Calu3 (cell line): ENCODE data around the gene RCAN3. TPM values are rescaled to one million over a fixed set of nuclear protein-coding genes. Genes with fewer than 3 reads are reported as not detected.

ENCODE experiments used
- BruUV-seq: library from RNA; stranded (reverse); fragments of 400-500 nt; replicated peaks from 2 replicates; lab custom pipeline; 2021; lab: Mats Ljungman, UMichigan
- CTCF ChIA-PET: fragments of 300-600 bp; sonication (Branson Sonifier 250); formaldehyde crosslinking; loops from one replicate; lab custom pipeline; 2022; ENCODE audit warnings: antibody characterized with exemption; lab: Charles Lee
- DNase-seq: peaks from one replicate; pipeline ENCODE4 v3.0.0; 2022
- H3K27ac Mint-ChIP-seq: one replicate; pipeline ENCODE4 v1.8.0; 2022; ENCODE audit warnings: mixed read lengths; ENCODE audit not compliant: unreplicated experiment
- H3K27me3 Mint-ChIP-seq: one replicate; pipeline ENCODE4 v1.8.0; 2022; ENCODE audit warnings: mixed read lengths; ENCODE audit not compliant: unreplicated experiment
- H3K36me3 Mint-ChIP-seq: one replicate; pipeline ENCODE4 v1.8.0; 2022; ENCODE audit warnings: mild to moderate bottlenecking, moderate library complexity, mixed read lengths; ENCODE audit not compliant: insufficient read depth, unreplicated experiment
- H3K4me1 Mint-ChIP-seq: one replicate; pipeline ENCODE4 v1.8.0; 2022; ENCODE audit warnings: mild to moderate bottlenecking, low read depth, mixed read lengths; ENCODE audit not compliant: unreplicated experiment
- H3K4me3 Mint-ChIP-seq: one replicate; pipeline ENCODE4 v1.8.0; 2022; ENCODE audit warnings: mild to moderate bottlenecking, low read depth, moderate library complexity, mixed read lengths; ENCODE audit not compliant: unreplicated experiment
- H3K9me3 Mint-ChIP-seq: one replicate; pipeline ENCODE4 v1.8.0; 2022; ENCODE audit warnings: low read depth, mixed read lengths; ENCODE audit not compliant: unreplicated experiment
- CTCF ChIP-seq: fragments of 200-600 bp; IDR thresholded peaks from one replicate; pipeline ENCODE4 v1.8.0; 2022; ENCODE audit warnings: antibody characterized with exemption; ENCODE audit not compliant: unreplicated experiment
- intact Hi-C: fragments of 100-400 bp; cut with micrococcal nuclease; formaldehyde crosslinking; loops from one replicate; pipeline ENCODE4 v1.10.0; 2022; ENCODE audit not compliant: unreplicated experiment
- total RNA-seq: library from RNA; stranded (reverse); gene quantifications from 2 replicates; pipeline ENCODE4 v1.2.3, GENCODE V29; 2022

RCAN3 gene
- total RNA-seq, 1 experiment from 2014 or later: 15.3 TPM

GRCh38 chr1:24556414-24556795, 53.8 kb downstream of the RCAN3 start:
- TF ChIP-seq CTCF: no peak
- peak overlapping the region; percentile 96 for H3K4me3 Mint-ChIP-seq
- H3K36me3 Mint-ChIP-seq: peaks cover 53% of the 10 kb centered on the region
- CTCF ChIA-PET: no interaction called here
- intact Hi-C loops: loop anchor here (5.0 kb wide), 1 partner anchor 81 kb away; no protein-coding TSS in a partner anchor
- H3K27me3 Mint-ChIP-seq: no peaks in the 10 kb centered on the region
- H3K27ac Mint-ChIP-seq: no peak overlapping the region
- TSS peak; percentile 23 for BruUV-seq
- no peak for DNase-seq
- H3K9me3 Mint-ChIP-seq: no peaks in the 10 kb centered on the region
- H3K4me1 Mint-ChIP-seq: peaks cover 39% of the 10 kb centered on the region

GRCh38 chr1:24557220-24557619, 54.6 kb downstream of the RCAN3 start:
- TF ChIP-seq CTCF: no peak
- Mint-ChIP-seq H3K4me1 (peaks cover 38% of the 10 kb centered on the region), H3K27ac (peak overlapping the region; percentile 90), H3K36me3 (peaks cover 61% of the 10 kb centered on the region), H3K4me3 (peak overlapping the region; percentile 96), H3K9me3 (no peaks in the 10 kb centered on the region), H3K27me3 (no peaks in the 10 kb centered on the region)
- CTCF ChIA-PET: interaction anchor here (0.5 to 1.2 kb wide), 3 partner anchors 30 to 1205 kb away, joined by 3 to 10 read pairs (median 3); partner anchors contain the start of gene NIPAL3
- intact Hi-C loops: loop anchor here (5.0 kb wide), 1 partner anchor 80 kb away; no protein-coding TSS in a partner anchor
- DNase-seq: no peak
- BruUV-seq: no TSS peak

GRCh38 chr1:24557711-24558131, 55.1 kb downstream of the RCAN3 start:
- no peaks in the 10 kb centered on the region for H3K9me3 Mint-ChIP-seq
- no TSS peak for BruUV-seq
- H3K4me1 Mint-ChIP-seq: peaks cover 40% of the 10 kb centered on the region
- CTCF ChIA-PET: interaction anchor here (0.8 to 1.2 kb wide), 5 partner anchors 10 to 142 kb away, joined by 3 to 10 read pairs (median 3); partner anchors contain the start of gene NIPAL3
- intact Hi-C loops: loop anchor here (5.0 kb wide), 1 partner anchor 80 kb away; no protein-coding TSS in a partner anchor
- H3K36me3 Mint-ChIP-seq: peaks cover 66% of the 10 kb centered on the region
- H3K4me3 Mint-ChIP-seq: peak overlapping the region; percentile 96
- peak overlapping the region; percentile 90 for H3K27ac Mint-ChIP-seq
- no peak for DNase-seq
- no peaks in the 10 kb centered on the region for H3K27me3 Mint-ChIP-seq
- TF ChIP-seq CTCF: no peak

GRCh38 chr1:24558455-24558854, 55.8 kb downstream of the RCAN3 start:
- peaks cover 73% of the 10 kb centered on the region for H3K36me3 Mint-ChIP-seq
- no peak for TF ChIP-seq CTCF
- H3K4me3 Mint-ChIP-seq: peak overlapping the region; percentile 96
- peaks cover 47% of the 10 kb centered on the region for H3K4me1 Mint-ChIP-seq
- H3K9me3 Mint-ChIP-seq: no peaks in the 10 kb centered on the region
- BruUV-seq: no TSS peak
- no peak for DNase-seq
- intact Hi-C loops: loop anchor here (5.0 kb wide), 1 partner anchor 79 kb away; no protein-coding TSS in a partner anchor
- H3K27me3 Mint-ChIP-seq: no peaks in the 10 kb centered on the region
- H3K27ac Mint-ChIP-seq: peak overlapping the region; percentile 90
- CTCF ChIA-PET: interaction anchor here (0.8 to 1.4 kb wide), 6 partner anchors 10 to 143 kb away, joined by 3 to 10 read pairs (median 4); partner anchors contain the start of gene NIPAL3
